NT2/D1 (cell line): ENCODE measurements around the gene SYNPO2.

Source experiments
- DNase-seq: peaks from one replicate; pipeline ENCODE4 v3.0.0-alpha.2; 2011; ENCODE audit warnings: low read depth, low spot score
- H3K27me3 ChIP-seq: 2 replicates; pipeline ENCODE4 v1.6.0; 2011; ENCODE audit warnings: mild to moderate bottlenecking; ENCODE audit not compliant: insufficient read length, insufficient read depth
- H3K36me3 ChIP-seq: 2 replicates; pipeline ENCODE4 v1.6.1; 2011; ENCODE audit warnings: mild to moderate bottlenecking, low read length, mixed read lengths; ENCODE audit not compliant: insufficient read depth, insufficient read length
- H3K4me1 ChIP-seq: 2 replicates; pipeline ENCODE4 v1.5.1; 2011; ENCODE audit not compliant: insufficient read depth, insufficient read length
- H3K4me3 ChIP-seq: 2 replicates; pipeline ENCODE4 v1.5.1; 2011; ENCODE audit warnings: low read depth; ENCODE audit not compliant: insufficient read length
- H3K9ac ChIP-seq: 2 replicates; pipeline ENCODE4 v1.6.0; 2011; ENCODE audit warnings: low read depth; ENCODE audit not compliant: insufficient read length
- H3K9me3 ChIP-seq: 2 replicates; pipeline ENCODE4 v1.5.1; 2011; ENCODE audit warnings: mild to moderate bottlenecking, low read length; ENCODE audit not compliant: insufficient read depth
- SUZ12 ChIP-seq: IDR thresholded peaks from 2 replicates; pipeline ENCODE4 v1.6.1; 2011; ENCODE audit not compliant: insufficient read length, insufficient read depth; ENCODE audit errors: extremely low read depth
- YY1 ChIP-seq: IDR thresholded peaks from 2 replicates; pipeline ENCODE4 v1.6.1; 2011; ENCODE audit not compliant: insufficient read length, insufficient read depth
- ZNF274 ChIP-seq: IDR thresholded peaks from 2 replicates; pipeline ENCODE4 v1.6.1; 2011; ENCODE audit warnings: mild to moderate bottlenecking, low read depth, low read length

The SYNPO2 gene

GRCh38 chr4:118883861-118884260 is 4.8 kb upstream of the SYNPO2 start:
- Histone ChIP-seq H3K9ac (no peak overlapping the region), H3K4me3 (no peak overlapping the region), H3K27me3 (peaks cover under 1% of the 10 kb centered on the region), H3K4me1 (no peaks in the 10 kb centered on the region), H3K9me3 (peaks cover 3% of the 10 kb centered on the region; the same call in 1 of the 2 replicates), H3K36me3 (no peaks in the 10 kb centered on the region)
- TF ChIP-seq SUZ12, result no peak
- no peak for TF ChIP-seq YY1
- no peak for TF ChIP-seq ZNF274
- no peak for DNase-seq

- Histone ChIP-seq H3K4me3 (no peak overlapping the region), H3K4me1 (no peaks in the 10 kb centered on the region), H3K36me3 (no peaks in the 10 kb centered on the region), H3K9me3 (no peaks in the 10 kb centered on the region), H3K9ac (no peak overlapping the region), H3K27me3 (peaks cover 7% of the 10 kb centered on the region)
- DNase-seq, result no peak
- no peak for TF ChIP-seq YY1
- no peak for TF ChIP-seq SUZ12
- TF ChIP-seq ZNF274, result no peak
Measured at GRCh38 chr4:118884716-118885115, 3.9 kb upstream of the SYNPO2 start.

GRCh38 chr4:118889312-118889691 is 648 bp downstream of the SYNPO2 start:
- TF ChIP-seq YY1, result no peak
- no peak for TF ChIP-seq ZNF274
- no peak for TF ChIP-seq SUZ12
- Histone ChIP-seq H3K4me3 (peak overlapping the region; percentile 36), H3K36me3 (no peaks in the 10 kb centered on the region), H3K27me3 (peaks cover 7% of the 10 kb centered on the region), H3K4me1 (no peaks in the 10 kb centered on the region), H3K9me3 (no peaks in the 10 kb centered on the region), H3K9ac (no peak overlapping the region)
- DNase-seq, result no peak

- Histone ChIP-seq H3K9ac (no peak overlapping the region), H3K4me3 (no peak overlapping the region), H3K36me3 (no peaks in the 10 kb centered on the region), H3K27me3 (peaks cover 4% of the 10 kb centered on the region), H3K9me3 (no peaks in the 10 kb centered on the region), H3K4me1 (no peaks in the 10 kb centered on the region)
- no peak for DNase-seq
- TF ChIP-seq SUZ12 (no peak), YY1 (no peak), ZNF274 (no peak)
Measured at GRCh38 chr4:118894034-118894433, 5.4 kb downstream of the SYNPO2 start.

GRCh38 chr4:118898221-118898620 is 9.6 kb downstream of the SYNPO2 start:
- Histone ChIP-seq H3K9me3 (no peaks in the 10 kb centered on the region), H3K4me3 (no peak overlapping the region), H3K36me3 (no peaks in the 10 kb centered on the region), H3K9ac (no peak overlapping the region), H3K27me3 (no peaks in the 10 kb centered on the region), H3K4me1 (no peaks in the 10 kb centered on the region)
- no peak for DNase-seq
- no peak for TF ChIP-seq ZNF274
- TF ChIP-seq SUZ12, result no peak
- TF ChIP-seq YY1, result no peak

GRCh38 chr4:118898684-118899138 is 10.1 kb downstream of the SYNPO2 start:
- no peaks in the 10 kb centered on the region for H3K4me1 ChIP-seq
- no peak for DNase-seq
- no peak for TF ChIP-seq SUZ12
- TF ChIP-seq YY1, result no peak
- H3K36me3 ChIP-seq, result no peaks in the 10 kb centered on the region
- no peaks in the 10 kb centered on the region for H3K9me3 ChIP-seq
- H3K4me3 ChIP-seq, result no peak overlapping the region
- H3K9ac ChIP-seq, result no peak overlapping the region
- H3K27me3 ChIP-seq, result no peaks in the 10 kb centered on the region

GRCh38 chr4:118904418-118904817 is 15.8 kb downstream of the SYNPO2 start:
- no peak for TF ChIP-seq YY1
- no peak for TF ChIP-seq SUZ12
- TF ChIP-seq ZNF274, result no peak
- no peaks in the 10 kb centered on the region for H3K36me3 ChIP-seq
- H3K4me1 ChIP-seq, result no peaks in the 10 kb centered on the region
- H3K9ac ChIP-seq, result no peak overlapping the region
- no peak for DNase-seq
- no peak overlapping the region for H3K4me3 ChIP-seq
- no peaks in the 10 kb centered on the region for H3K27me3 ChIP-seq
- no peaks in the 10 kb centered on the region for H3K9me3 ChIP-seq
